Measurements from ENCODE around the gene MESP2. TPM values are rescaled to one million over a fixed set of nuclear protein-coding genes. Genes with fewer than 3 reads are reported as not detected.

Gene MESP2
- total RNA-seq = not detected

GRCh38 chr15:89776274-89777072 is at the start of gene MESP2:
MESP2 (plus strand) TSS chr15:89776332; CDS start chr15:89776358, 26 bp downstream.
- H3K27me3 Mint-ChIP-seq (ENCODE audit: low read depth) = peaks cover 12% of the 10 kb centered on the region
- H3K4me3 Mint-ChIP-seq = peak within 1 kb of the TSS; percentile 59
- peak; percentile 52 for DNase-seq
- CTCF ChIA-PET = interaction anchor here (0.7 kb wide), 1 partner anchor 15 kb away, joined by 3 read pairs; no protein-coding TSS in a partner anchor
- peaks cover 8% of the 10 kb centered on the region for H3K4me1 Mint-ChIP-seq (ENCODE audit: low read depth)
- intact Hi-C loops (cut with micrococcal nuclease) = no loop called here
- no peak within 1 kb of the TSS for H3K27ac Mint-ChIP-seq
- no peaks in the 10 kb centered on the region for H3K9me3 Mint-ChIP-seq
- no peaks in the 10 kb centered on the region for H3K36me3 Mint-ChIP-seq (ENCODE audit: low read depth)

GRCh38 chr15:89728254-89728653 is 47.9 kb upstream of the MESP2 start:
- Mint-ChIP-seq H3K27ac (no peak overlapping the region), H3K4me3 (no peak overlapping the region), H3K9me3 (peaks cover 2% of the 10 kb centered on the region), H3K4me1 (ENCODE audit: low read depth) (no peaks in the 10 kb centered on the region), H3K36me3 (ENCODE audit: low read depth) (no peaks in the 10 kb centered on the region), H3K27me3 (ENCODE audit: low read depth) (no peaks in the 10 kb centered on the region)
- DNase-seq = no peak
- CTCF ChIA-PET = interaction anchor here (1.9 to 2.2 kb wide), 2 partner anchors 12 to 146 kb away, joined by 7 to 8 read pairs; no protein-coding TSS in a partner anchor
- intact Hi-C loops (cut with micrococcal nuclease) = no loop called here

GRCh38 chr15:89731275-89731674 is 44.9 kb upstream of the MESP2 start:
- no peaks in the 10 kb centered on the region for H3K9me3 Mint-ChIP-seq
- no peaks in the 10 kb centered on the region for H3K4me1 Mint-ChIP-seq (ENCODE audit: low read depth)
- no peaks in the 10 kb centered on the region for H3K36me3 Mint-ChIP-seq (ENCODE audit: low read depth)

GRCh38 chr15:89732451-89733172 is 43.5 kb upstream of the MESP2 start:
- no peak for DNase-seq
- Mint-ChIP-seq H3K4me3 (no peak overlapping the region), H3K27me3 (ENCODE audit: low read depth) (peaks cover 17% of the 10 kb centered on the region), H3K27ac (no peak overlapping the region), H3K36me3 (ENCODE audit: low read depth) (no peaks in the 10 kb centered on the region), H3K4me1 (ENCODE audit: low read depth) (no peaks in the 10 kb centered on the region), H3K9me3 (no peaks in the 10 kb centered on the region)
- intact Hi-C loops (cut with micrococcal nuclease) = no loop called here
- CTCF ChIA-PET = interaction anchor here (1.0 to 2.4 kb wide), 3 partner anchors 8 to 142 kb away, joined by 4 to 12 read pairs (median 5); no protein-coding TSS in a partner anchor

More at GRCh38 chr15:89731275-89731674, 44.9 kb upstream of the MESP2 start:
- Mint-ChIP-seq H3K4me3 (no peak overlapping the region), H3K27ac (no peak overlapping the region), H3K27me3 (ENCODE audit: low read depth) (peaks cover 11% of the 10 kb centered on the region)
- intact Hi-C loops (cut with micrococcal nuclease) = no loop called here
- CTCF ChIA-PET = interaction anchor here (1.1 to 2.4 kb wide), 3 partner anchors 9 to 144 kb away, joined by 4 to 12 read pairs (median 4); no protein-coding TSS in a partner anchor
- DNase-seq = no peak

GRCh38 chr15:89735773-89736172 is 40.4 kb upstream of the MESP2 start:
- no peak overlapping the region for H3K27ac Mint-ChIP-seq
- H3K9me3 Mint-ChIP-seq = no peaks in the 10 kb centered on the region
- H3K36me3 Mint-ChIP-seq (ENCODE audit: low read depth) = no peaks in the 10 kb centered on the region
- H3K27me3 Mint-ChIP-seq (ENCODE audit: low read depth) = peaks cover 17% of the 10 kb centered on the region
- DNase-seq = no peak
- H3K4me1 Mint-ChIP-seq (ENCODE audit: low read depth) = peaks cover 1% of the 10 kb centered on the region
- H3K4me3 Mint-ChIP-seq = no peak overlapping the region
- intact Hi-C loops (cut with micrococcal nuclease) = no loop called here
- CTCF ChIA-PET = interaction anchor here (0.8 kb wide), 1 partner anchor 25 kb away, joined by 3 read pairs; no protein-coding TSS in a partner anchor

GRCh38 chr15:89740137-89740536 is 36.0 kb upstream of the MESP2 start:
- Mint-ChIP-seq H3K4me1 (ENCODE audit: low read depth) (peaks cover 1% of the 10 kb centered on the region), H3K9me3 (no peaks in the 10 kb centered on the region), H3K36me3 (ENCODE audit: low read depth) (no peaks in the 10 kb centered on the region), H3K4me3 (no peak overlapping the region), H3K27me3 (ENCODE audit: low read depth) (peaks cover 11% of the 10 kb centered on the region), H3K27ac (no peak overlapping the region)
- CTCF ChIA-PET = interaction anchor here (0.6 to 4.7 kb wide), 27 partner anchors 9 to 1502 kb away, joined by 3 to 52 read pairs (median 4); partner anchors contain the start of gene TICRR
- intact Hi-C loops (cut with micrococcal nuclease) = loop anchor here (1.0 to 5.0 kb wide), 3 partner anchors 135 to 347 kb away; no protein-coding TSS in a partner anchor
- peak; percentile 71 for DNase-seq

- H3K36me3 Mint-ChIP-seq (ENCODE audit: low read depth) = no peaks in the 10 kb centered on the region
- intact Hi-C loops (cut with micrococcal nuclease) = loop anchor here (5.0 kb wide), 2 partner anchors 329 to 344 kb away; no protein-coding TSS in a partner anchor
- DNase-seq = no peak
- no peaks in the 10 kb centered on the region for H3K9me3 Mint-ChIP-seq
- no peak overlapping the region for H3K27ac Mint-ChIP-seq
- no peaks in the 10 kb centered on the region for H3K27me3 Mint-ChIP-seq (ENCODE audit: low read depth)
- CTCF ChIA-PET = interaction anchor here (4.7 kb wide), 1 partner anchor 133 kb away, joined by 52 read pairs; no protein-coding TSS in a partner anchor
- H3K4me3 Mint-ChIP-seq = no peak overlapping the region
- peaks cover 1% of the 10 kb centered on the region for H3K4me1 Mint-ChIP-seq (ENCODE audit: low read depth)
Observed at GRCh38 chr15:89743011-89743410, 33.1 kb upstream of the MESP2 start.

GRCh38 chr15:89743594-89743993 is 32.5 kb upstream of the MESP2 start:
- no peaks in the 10 kb centered on the region for H3K9me3 Mint-ChIP-seq
- CTCF ChIA-PET = interaction anchor here (4.7 kb wide), 1 partner anchor 132 kb away, joined by 52 read pairs; no protein-coding TSS in a partner anchor
- H3K4me1 Mint-ChIP-seq (ENCODE audit: low read depth) = peaks cover 1% of the 10 kb centered on the region
- no peak overlapping the region for H3K27ac Mint-ChIP-seq
- DNase-seq = no peak
- no peaks in the 10 kb centered on the region for H3K27me3 Mint-ChIP-seq (ENCODE audit: low read depth)
- H3K36me3 Mint-ChIP-seq (ENCODE audit: low read depth) = no peaks in the 10 kb centered on the region
- intact Hi-C loops (cut with micrococcal nuclease) = loop anchor here (5.0 kb wide), 2 partner anchors 329 to 344 kb away; no protein-coding TSS in a partner anchor
- no peak overlapping the region for H3K4me3 Mint-ChIP-seq

- Mint-ChIP-seq H3K9me3 (no peaks in the 10 kb centered on the region), H3K36me3 (ENCODE audit: low read depth) (no peaks in the 10 kb centered on the region), H3K4me3 (no peak overlapping the region), H3K4me1 (ENCODE audit: low read depth) (peaks cover 6% of the 10 kb centered on the region), H3K27ac (no peak overlapping the region), H3K27me3 (ENCODE audit: low read depth) (peaks cover 6% of the 10 kb centered on the region)
- no peak for DNase-seq
- CTCF ChIA-PET = no interaction called here
- intact Hi-C loops (cut with micrococcal nuclease) = no loop called here
Observed at GRCh38 chr15:89745131-89745530, 31.0 kb upstream of the MESP2 start.

- no peak overlapping the region for H3K27ac Mint-ChIP-seq
- peaks cover 6% of the 10 kb centered on the region for H3K27me3 Mint-ChIP-seq (ENCODE audit: low read depth)
- DNase-seq = no peak
- no peaks in the 10 kb centered on the region for H3K9me3 Mint-ChIP-seq
- CTCF ChIA-PET = no interaction called here
- intact Hi-C loops (cut with micrococcal nuclease) = no loop called here
- H3K4me1 Mint-ChIP-seq (ENCODE audit: low read depth) = peaks cover 5% of the 10 kb centered on the region
- H3K4me3 Mint-ChIP-seq = no peak overlapping the region
- no peaks in the 10 kb centered on the region for H3K36me3 Mint-ChIP-seq (ENCODE audit: low read depth)
Observed at GRCh38 chr15:89745768-89746167, 30.4 kb upstream of the MESP2 start.

GRCh38 chr15:89746386-89746780 is 29.7 kb upstream of the MESP2 start:
- DNase-seq = no peak
- Mint-ChIP-seq H3K4me3 (no peak overlapping the region), H3K36me3 (ENCODE audit: low read depth) (no peaks in the 10 kb centered on the region), H3K27me3 (ENCODE audit: low read depth) (peaks cover 6% of the 10 kb centered on the region), H3K4me1 (ENCODE audit: low read depth) (peaks cover 5% of the 10 kb centered on the region), H3K27ac (no peak overlapping the region), H3K9me3 (no peaks in the 10 kb centered on the region)
- CTCF ChIA-PET = no interaction called here
- intact Hi-C loops (cut with micrococcal nuclease) = no loop called here
